ENCODE results near the gene ANKS6.

Gene ANKS6

GRCh38 chr9:98811051-98811650, 14.8 kb upstream of the ANKS6 start:
- no peak for DNase-seq

DNA sequence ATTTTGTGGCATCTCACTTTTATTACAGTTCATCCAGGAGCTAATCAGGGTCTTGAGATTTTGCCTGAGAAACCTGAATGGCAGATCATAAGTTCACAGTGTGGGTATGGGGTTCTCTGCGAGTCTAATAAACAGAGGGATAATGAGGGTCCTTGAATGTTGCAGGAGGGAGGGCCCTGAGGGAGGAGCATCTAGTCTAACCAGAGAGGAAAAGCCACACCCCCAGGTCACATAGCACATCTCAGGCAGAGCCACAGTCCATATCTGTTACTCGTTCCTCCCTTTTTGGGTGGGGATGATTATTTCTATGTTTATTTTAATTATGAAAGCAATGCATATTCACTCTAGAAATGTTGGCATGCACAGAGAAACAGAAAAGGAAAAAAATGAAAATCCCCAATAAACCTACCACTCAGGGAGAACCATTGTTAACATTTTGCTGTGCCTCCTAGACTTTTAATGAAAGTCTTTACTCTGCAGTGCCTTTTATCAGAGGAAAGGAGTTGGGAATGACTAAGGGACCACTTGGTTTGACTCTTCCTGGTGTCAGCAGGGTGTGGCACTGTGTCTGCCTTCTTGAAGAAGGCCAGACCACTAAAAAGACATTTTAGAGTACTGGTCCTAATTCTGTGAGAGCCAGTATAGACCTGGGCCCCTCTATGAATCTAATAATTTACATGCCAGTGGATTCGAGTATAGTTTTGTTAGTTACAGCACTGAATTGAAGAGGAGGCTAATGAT, 13.9 kb upstream of the ANKS6 start:
- no peak for DNase-seq

GRCh38 chr9:98809311-98810101, 13.2 kb upstream of the ANKS6 start:
- no peak for DNase-seq

GRCh38 chr9:98808875-98809274, 12.5 kb upstream of the ANKS6 start:
- DNase-seq: no peak

GRCh38 chr9:98808411-98808815, 12.1 kb upstream of the ANKS6 start:
- DNase-seq: no peak

GRCh38 chr9:98807814-98808195, 11.4 kb upstream of the ANKS6 start:
- DNase-seq: no peak

DNA sequence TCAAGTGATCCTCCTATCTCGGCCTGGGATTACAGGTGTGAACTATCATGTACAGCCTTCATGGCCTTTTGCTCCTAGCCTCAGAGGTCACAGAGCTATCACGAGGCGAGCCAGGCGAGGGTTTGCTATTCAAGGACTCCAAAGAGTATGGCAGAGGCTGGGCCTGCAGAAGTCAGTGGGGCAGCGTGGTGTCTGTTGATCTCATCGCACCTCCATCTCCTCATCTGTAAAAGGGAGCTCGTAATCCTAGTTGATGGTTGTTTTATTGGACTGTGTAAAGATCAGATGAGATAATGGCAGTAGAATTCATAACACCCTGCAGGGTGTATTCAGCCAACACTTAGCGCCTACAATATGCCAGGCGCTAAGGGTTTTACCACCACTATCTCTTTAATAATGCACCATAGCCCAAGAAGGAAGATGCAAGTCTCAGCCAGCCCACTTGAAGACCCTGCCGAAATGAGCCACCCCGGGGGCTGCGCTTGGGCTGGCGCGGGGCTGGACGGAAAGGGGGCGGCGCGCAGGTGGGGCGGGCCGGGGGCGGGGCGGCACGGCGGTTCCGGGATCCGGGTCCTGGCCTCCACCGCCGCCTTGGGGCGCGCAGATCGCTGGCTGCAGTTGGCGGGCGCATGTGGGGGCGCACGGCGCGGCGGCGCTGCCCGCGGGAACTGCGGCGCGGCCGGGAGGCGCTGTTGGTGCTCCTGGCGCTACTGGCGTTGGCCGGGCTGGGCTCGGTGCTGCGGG, 10.9 kb upstream of the ANKS6 start, which contains the start of gene GALNT12:
Gene GALNT12 (plus strand): TSS at position 601 of the 744 bp plus-strand sequence. CDS start 29 bp downstream, at position 630.
- peak; percentile 47 for DNase-seq

- no peak for DNase-seq
These were observed 10.2 kb upstream of the ANKS6 start for GRCh38 chr9:98806394-98807035.

DNA sequence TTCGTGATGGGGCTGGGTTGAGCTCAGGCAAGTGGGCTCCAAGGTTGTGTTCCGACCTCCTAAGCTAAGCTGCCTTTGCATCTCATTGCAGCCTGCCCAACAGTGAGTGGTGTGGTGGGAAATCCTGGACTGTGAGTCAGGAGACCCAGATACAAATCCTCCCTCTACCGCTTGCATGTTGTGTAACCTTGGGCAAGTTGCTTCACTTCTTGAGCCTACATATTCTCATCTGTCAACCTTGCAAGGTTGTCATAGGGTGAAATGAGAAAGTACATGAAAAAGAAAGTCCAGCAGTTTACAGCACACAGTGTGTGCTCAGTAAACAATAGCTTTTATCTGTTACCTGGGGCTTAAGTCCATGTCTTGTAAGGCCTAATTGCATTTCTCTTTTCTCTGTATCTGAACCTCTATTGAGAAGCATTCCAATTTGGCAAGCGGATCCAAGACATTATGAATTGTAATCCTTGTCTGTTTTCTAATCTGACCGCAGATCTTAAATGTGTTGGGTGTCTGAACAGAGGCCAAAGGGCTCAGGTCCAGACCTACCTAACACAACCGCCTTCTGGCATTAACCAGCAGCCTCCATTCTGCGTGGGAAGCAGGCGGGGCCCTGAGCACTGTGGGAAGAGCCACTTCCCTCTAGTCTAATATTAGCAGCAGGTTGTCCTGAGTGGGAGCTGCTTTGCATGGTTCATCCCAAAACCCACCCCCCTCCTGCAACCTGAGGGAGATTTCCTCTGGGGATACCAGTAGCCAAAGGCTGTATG, 9.3 kb upstream of the ANKS6 start:
- no peak for DNase-seq

DNA sequence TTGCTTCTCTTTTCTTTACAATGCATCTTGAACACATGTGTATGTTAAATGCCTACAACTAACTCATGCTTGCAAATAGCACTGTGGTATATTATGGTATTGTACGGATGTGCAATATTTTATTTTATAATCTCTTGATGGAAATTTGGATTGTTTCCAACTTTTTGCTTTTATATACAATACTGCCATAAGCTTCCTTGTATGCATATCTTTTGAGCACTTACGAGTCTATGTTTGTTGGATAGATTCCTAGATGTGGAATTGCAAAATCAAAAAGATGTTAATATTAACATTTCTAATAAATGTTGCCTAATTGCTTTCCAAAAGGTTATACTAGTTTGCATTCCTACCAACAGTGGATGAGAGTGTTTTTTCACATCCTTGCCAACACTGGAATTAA, 7.7 kb upstream of the ANKS6 start:
- DNase-seq: no peak

DNA sequence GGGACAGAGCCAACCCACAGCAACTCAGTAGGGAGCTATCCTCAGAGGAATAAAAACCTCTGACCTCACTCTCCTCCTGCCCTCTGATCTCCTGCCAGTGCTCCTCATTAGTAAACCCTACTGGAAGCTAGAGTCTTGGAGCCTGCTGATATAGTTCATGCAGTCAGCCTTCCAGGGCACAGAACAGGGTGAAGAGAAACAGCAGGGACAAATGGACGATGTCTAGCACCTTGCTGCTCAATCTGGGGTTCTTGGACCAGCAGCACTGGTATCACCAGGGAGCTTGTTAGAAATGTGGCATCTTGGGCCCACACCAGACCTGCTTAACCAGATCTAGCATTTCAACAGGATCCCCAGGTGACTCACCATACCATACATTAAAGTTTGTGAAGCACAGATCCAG, 5.6 kb upstream of the ANKS6 start:
- DNase-seq: no peak

- DNase-seq: no peak
These were observed 5.2 kb upstream of the ANKS6 start for GRCh38 chr9:98801561-98801960.

- DNase-seq: no peak
These were observed 1.9 kb upstream of the ANKS6 start for GRCh38 chr9:98798254-98798653.

DNA sequence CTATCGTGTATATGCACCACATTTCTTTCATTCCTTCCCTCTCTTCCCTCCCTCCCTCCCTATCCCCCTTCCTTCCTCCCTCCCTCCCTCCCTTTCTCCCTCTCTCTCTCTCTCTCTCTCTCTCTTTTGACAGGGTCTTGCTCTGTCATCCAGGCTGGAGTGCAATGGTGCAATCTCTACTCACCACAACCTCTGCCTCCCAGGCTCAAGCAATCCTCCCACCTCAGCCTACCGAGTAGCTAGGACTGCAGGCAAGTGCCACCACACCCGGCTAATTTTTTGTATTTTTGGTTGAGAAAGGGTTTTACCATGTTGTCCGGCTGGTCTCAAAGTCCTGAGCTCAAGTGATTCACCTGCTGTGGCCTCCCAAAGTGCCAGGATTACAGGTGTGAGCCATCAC, 1.1 kb upstream of the ANKS6 start:
- no peak for DNase-seq

GRCh38 chr9:98795970-98796363, 388 bp downstream of the ANKS6 start:
- no peak for DNase-seq

- no peak for DNase-seq
These were observed 930 bp downstream of the ANKS6 start for GRCh38 chr9:98795295-98795955.

DNA sequence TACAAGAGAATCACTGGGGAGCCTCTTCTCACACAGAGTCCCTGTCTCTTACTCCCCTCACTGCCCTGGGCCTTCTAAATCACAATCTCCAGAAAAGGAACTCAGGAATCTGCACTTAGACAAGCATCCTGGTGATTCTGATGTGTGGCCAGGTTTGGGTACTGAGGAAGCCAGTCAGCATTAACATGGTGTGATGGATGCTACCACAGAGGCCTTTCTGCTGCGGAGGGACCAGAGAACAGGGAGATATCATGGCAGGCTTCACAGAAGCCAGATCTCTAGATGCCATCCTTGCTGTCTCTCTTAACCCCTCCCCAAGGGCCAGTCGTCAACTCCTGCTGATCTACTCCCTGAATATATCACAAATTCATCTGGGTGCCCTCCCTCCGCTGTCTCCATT, 1.6 kb downstream of the ANKS6 start:
- DNase-seq: no peak

DNA sequence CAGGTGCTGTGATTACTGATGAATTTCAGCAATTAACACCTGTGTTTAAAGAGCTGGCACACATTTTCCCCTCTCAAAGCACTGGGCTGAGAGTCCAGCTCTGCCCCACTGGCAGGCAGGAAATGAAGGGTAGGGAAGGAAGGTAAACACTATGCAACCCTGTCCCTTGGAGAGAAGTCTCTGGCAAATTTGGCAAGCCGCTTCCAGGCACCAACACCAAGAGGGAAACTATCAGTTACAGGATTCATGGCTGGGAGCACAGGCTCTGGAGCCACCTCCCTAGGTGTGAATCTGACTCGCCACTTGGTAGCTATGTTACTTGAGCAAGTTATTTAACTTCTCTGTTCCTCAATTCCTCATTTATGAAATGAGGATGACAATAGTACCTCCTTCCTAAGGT, 3.3 kb downstream of the ANKS6 start:
- DNase-seq: no peak

- DNase-seq: no peak
These were observed 4.5 kb downstream of the ANKS6 start for GRCh38 chr9:98791608-98792490.

All from activated gamma-delta T cell treated with Interleukin-2 at 50 U/mL for 16 hours (primary cell).